CD4-positive, alpha-beta T cell treated with Interleukin-15 for 4 hours (primary cell): ENCODE data around the gene NPHP1.
"Not testable (repeated sequence)": the region's sequence is repeated elsewhere in the genome, so short reads cannot be mapped to it uniquely, and the experiment has no call there.

ENCODE experiments used
- DNase-seq: peaks from one replicate; pipeline ENCODE4 v3.0.0-alpha.2; 2020; ENCODE audit warnings: low spot score

The NPHP1 gene

DNA sequence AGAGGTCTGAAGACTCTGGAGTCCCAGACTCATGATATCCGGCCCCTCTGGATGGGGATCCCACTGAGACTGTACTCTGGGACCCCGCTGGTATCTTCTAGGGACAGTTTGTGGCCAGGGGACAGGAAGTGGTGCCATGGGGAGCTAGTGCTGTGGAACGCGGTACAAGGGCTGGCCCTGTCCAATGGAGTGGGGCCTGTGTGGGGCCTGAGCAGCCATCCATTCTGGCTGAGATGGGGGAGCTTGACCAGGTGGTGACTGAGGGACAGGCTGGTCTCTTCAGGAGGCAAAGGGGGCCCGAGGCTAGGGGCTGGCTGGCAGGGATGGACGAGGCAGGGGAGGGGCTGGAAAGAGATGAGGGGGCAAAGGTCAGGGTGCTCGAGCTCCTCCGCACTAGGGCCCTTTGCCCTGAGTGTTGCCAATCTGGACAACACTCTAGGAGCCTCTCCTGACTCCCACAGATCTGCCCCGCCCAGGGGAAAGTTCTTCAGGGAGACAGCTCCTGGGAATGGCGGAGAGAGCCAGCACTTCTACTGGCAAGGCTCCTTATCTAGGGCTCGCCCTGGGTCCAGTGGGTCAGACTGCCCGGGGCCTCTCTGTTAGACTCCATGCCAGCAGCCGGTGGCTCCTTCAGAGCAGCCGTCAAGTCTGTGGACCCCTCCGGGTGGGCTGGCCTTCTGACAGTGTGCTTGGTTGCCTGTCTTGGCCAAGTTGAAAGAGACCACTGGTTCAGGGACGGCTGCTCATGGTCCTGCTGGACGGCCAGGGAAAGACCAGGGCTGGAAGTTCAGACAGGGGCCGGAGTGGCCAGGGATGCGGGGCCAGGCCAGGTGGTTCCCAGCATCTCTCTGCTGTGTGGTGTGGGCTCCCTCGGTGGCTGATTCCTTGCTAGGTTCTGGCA, 101.5 kb downstream of the NPHP1 start:
- DNase-seq: no peak

DNA sequence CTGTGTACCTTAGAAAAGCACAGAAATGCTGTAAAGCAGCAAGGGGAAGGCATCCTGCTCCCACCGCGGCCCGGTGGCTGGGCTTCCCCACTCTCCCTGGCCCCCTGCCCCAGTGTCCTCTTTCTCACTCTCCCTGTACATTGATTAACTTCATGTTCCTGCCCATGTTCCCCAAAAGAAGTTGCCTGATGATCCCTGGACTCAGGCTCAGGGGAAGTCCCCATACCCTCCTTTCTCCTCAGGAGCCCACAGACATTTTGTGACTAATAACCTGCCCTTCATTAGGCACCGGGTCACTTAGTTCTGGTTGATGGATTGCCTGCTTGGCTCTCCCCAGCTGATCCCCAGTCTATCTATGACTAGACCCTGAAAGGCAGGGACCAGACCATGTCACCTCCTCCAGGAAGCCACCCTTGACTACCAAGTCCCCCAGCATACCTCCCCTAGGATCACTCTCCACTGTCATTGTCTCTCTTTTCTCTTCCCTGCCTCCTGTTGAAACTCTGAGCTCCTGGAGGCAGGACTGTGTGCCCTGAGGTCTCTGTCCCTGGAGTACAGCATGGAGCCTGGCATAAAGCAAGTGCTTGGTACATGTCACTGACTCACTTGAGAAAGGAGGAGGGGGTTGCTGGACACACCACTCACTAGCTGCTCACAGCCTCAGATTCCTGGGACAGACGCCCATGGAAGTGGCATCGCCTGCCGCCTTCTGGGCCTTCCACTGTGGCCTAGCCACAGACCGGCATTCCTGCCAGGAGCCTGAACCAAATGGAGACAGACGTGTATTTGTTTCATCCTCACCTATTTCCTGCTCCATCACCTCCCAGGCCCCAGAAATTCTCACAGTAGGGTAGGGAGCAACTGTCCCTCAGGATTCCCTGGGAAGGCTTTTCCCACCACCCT, 102.7 kb downstream of the NPHP1 start:
- no peak for DNase-seq

DNA sequence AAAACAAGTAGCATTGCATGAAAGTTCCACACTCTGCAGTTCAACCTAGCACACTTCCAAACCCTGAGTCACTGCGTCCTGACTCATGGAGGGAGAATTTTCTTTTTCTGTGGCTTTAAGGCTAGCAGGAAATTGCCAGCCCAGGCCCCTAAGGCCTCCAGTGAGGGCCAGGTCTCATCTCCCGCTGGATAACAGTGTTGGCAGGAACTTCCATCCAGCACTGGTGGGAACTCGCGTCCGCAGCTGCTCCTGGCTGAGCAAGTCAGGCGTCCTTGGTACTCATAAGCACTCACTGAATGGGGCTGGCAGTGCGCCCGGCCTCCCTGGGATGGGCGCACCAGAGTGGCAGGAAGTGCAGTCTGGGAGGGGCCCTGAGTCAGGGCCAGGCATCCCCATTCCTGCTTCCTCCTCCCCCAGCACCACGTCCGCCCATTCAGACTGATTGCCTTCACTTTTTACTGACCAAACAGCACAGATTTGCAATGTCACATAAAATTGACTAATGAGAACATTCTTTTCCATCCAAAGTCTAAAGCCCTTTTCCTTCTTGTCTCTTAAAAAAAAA, 103.5 kb downstream of the NPHP1 start:
- DNase-seq: no peak

DNA sequence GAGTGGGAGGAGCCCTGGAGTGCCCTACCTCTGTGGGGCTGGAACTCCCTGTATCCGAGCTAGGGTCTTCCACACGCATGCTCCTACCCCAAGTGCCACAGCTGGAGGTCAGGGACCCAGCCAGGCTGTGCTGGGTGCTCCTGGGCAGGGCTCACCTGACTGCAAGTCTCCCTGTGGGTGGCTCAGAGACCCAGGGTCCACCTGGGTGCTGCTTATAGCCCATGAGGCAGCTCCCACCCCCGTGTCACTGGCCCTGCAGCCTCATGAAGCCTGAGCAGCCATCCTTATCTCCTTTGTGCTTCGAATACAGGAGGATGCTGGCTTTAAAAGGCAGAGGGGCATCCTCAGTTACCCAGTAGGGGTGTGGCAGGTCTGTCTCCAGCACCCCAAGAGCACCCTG, 103.9 kb downstream of the NPHP1 start:
- DNase-seq: not testable (repeated sequence)

DNA sequence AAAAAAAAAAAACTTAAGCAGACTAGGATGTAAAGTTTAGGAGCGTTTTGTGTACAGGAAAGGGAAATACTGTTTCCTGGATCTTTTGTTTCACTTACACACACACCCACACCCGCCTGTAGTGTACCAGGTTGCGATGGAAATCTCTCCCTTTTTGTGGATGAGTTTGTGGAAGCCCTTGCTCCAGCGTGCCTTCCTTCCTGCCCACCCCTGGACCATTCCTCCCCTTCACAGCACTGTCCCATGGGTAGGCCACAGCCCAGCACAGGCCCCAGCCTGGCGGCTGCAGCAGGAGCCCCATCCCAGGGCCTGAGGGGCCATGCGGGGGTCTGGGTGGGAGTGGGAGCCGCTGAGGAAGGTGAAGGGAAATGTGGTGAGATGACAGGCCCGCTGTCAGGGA, 104.3 kb downstream of the NPHP1 start:
- DNase-seq: no peak

DNA sequence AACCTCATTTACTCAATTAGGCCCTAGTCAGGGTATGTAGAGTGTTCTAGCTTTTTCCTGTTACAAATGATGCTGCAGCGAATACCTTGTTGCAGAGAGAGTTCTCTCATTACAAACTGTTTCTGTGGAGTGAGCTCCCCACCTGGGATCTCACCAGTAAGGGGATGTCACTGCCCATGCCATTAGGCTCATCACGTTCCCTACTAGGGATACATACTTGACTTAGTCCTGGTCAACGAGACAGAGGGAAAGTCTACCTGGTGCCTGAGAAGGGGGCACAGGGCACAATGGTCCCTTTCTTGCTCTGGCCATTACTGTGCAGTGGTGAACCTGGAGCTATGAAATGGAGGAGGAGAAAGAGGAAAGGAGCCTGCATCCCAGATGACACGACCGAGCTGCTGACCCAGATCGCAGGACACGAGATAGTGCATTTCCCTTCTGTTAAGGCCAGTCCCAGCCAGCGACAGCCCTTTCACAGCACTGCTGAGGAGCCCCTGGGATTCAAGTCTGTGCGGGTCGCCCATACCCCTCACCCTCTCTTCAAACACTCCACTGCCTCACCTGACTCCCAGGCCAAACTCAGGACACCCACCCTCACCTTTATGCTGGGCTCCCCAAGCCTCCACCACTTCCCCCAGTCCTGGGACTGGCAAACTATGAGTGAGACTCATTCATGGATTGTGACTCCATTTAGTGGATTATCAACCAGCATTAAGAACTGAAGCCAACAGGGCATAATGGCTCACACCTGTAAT, 105.2 kb downstream of the NPHP1 start:
- no peak for DNase-seq

DNA sequence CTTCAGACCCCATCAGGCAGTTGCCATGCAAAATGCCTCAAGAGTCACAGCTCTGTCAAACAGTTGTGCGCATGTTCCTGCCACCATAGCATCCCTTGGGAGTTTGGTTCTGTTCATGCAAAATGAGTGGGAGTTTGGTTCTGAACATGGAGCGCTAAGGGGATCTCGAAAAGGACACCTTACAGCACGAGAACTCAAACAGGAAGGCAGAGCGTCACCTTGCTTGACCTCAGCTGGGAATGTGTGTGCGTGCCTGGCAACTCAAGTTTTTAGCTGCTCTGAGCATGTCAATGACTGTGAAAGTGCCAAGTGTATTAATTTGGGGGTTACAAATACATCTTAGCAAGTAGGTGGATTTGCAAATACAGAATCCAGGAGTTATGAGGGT, 105.8 kb downstream of the NPHP1 start:
- no peak for DNase-seq

DNA sequence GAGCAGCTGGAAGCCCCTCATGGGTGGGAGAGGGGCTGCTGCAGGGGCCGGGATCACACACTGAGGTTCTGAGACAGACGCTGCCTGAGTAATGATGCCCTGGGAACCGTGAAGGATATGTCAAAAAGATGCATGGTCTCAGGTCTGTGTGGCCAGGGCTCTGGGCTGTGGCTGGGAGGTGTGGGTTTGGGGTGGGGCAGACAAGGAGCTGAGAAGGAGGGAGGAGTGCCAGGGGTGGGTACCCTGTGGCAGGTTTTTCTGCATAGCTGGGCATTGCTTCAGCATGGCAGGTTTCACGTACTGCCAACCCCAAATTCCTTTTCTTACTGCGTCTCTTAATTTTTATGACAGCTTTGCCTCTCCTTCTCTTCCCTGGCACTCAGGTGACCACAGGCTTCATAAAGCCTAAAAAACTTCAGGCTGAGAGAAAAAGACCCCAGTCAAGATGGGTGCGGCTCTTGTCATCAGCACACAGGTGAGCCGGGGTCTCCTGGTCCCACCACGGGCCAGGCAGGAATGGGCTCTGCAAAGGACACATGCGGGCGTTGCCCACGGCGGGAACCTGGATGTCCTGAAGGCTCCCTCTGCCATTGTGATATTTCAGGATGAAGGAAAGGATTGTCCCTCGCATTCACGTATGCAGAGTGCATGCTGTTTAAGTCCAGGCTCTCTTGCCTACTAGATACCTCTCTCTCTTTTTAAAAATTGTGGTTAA, 107.2 kb downstream of the NPHP1 start:
- DNase-seq: no peak

DNA sequence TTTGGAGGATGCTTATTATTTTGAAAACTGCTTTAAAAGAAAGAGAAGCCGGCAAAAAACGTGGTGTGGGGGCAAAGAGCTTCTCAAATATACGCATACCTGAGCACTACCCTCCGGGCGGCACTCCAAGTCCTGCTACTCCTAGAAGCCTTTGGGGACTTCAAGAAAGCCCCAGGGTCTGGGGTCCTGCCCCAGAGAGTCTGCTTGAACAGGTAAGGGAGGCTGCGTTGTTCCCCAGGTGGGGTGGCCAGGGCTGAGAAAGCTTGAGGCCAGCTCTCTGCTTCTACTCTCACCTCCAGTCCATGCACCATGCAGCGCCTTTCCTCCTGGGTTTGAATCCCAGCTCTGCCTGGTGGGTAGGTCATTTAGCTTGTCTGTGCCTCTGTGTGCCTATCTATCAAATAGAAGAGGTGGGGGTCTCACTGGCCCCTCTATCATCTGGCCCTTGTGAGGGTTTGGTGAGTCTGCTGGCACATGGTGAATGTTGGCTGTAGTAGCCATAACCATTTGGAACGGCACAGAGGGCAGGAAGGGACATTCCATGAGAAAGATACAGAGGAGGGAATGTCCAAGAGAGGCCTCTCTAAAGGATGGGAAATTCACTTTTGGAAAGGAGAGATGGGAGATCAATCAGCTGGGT, 108.7 kb downstream of the NPHP1 start:
- DNase-seq: no peak

DNA sequence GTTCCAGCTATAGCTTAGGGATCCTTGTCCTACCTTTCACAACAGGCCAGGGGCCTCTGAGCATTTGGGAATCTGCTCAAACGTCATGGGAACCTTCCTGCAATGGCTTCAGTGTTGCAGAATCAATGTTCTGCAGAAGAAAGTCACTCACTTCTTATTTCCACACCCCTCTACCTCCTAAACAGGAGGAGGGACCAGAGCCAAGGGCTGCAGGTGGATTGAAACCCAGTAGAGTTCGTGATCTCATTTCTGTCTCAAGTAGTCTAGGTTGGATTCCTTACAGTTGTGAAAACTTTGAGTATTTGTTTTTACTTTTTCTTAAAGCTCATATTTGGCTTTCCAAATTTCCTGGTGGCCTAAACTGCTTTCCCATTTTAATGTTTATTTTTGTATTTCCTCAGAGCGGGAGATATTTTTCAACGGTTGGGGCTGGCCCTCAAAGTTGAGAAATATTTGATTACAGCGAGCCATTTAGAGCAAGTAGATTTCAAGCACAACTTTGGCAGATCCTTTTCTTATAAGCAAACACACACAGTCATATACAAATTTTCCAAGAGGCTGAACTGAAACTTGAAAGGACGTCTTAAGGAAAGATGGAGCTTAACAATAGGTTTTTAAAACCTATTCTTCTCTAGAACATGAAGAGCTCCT, 109.8 kb downstream of the NPHP1 start:
- DNase-seq: not testable (repeated sequence)

DNA sequence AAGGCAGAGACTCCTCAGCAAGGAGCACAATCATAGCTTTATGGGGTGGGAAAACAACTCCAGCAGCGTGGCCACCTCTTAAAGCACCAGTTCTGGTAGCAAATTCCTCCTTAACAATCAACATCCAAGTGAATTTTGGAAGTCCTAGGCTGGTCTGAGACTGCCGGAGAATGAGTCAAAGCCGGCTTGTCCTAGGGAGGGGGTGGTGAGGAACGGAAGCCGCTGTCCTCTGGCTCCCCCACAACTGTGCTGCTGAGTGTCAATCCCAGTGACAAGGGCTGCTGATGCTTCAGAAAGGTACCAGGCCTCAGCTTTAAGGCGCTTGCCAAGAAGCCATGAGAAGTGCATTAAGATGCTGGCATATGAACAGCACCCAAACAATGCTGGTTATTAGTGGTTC, 110.9 kb downstream of the NPHP1 start:
- not testable (repeated sequence) for DNase-seq

DNA sequence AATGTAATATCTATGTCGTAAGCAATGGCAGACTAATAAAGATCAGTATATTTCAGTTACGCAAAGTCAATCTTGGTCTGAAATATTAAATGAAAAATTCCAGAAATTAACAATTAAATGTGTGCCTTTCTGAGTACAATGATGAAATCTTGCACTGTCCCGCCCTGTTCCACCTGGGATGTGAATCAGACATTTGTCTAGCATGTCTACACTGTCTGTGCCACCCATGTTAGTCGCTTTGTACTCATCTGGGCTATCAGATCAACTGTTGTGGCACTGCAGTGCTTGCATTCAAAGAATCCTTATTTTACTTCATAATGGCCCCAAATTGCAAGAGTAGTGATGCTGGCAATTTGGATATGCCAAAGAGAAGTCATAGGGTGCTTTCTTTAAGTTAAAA, 114.6 kb downstream of the NPHP1 start:
- not testable (repeated sequence) for DNase-seq

DNA sequence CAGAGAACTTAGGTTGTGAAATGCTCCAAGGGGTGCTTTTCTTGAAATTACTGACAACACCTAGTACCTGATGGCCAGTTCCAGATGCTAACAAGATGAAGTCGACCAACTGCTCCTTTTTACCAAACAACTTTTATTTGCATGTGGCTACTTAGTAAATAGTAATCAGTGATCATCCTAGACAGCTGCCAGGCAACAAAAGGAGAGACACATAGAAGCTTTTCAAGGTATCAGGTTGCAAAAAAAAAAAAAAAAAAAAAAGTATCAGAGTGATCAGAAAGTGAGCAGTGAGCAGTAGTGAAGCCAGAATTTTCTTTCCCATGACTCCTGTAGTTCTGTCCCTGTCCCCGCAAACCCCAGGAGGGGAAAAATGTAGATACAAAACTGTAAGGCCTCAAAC, 121.1 kb downstream of the NPHP1 start:
- not testable (repeated sequence) for DNase-seq

DNA sequence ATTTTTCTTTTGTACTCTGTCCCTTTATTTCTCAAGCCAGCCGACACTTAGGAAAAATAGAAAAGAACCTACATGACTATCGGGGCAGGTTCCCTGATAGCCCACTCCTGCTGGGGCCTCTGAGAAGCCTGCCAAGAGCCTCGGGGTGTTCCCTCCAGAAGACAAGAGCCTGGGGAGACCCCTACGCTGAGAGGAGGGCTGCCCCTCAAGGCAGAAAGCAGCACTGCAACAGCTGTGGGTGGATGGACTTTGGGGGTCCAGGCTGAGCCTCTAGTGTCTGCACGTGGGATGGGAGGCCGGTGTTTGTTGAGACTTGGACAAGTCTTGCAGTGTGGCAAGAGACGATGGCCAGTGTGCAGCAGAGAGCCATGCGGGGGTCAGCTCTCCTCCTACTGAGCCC, 121.7 kb downstream of the NPHP1 start:
- not testable (repeated sequence) for DNase-seq

DNA sequence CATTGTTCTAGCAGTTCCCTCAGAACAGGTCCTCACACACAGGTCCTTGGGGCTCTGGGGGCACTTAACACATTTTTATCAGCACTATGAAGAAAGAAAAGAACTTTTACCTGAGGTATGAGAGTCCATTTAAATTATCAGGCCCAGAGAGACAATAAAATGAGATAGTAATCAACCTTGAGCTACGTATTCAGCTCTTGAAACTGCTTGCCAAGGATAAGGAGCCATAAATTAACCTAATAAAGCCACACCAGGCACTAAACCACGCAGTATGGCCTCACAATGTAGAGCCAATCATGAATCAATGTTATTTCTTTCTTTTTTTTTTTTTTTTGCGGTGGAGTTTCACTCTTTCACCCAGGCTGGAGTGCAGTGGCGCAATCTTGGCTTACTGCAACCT, 126.7 kb downstream of the NPHP1 start:
- DNase-seq: not testable (repeated sequence)

DNA sequence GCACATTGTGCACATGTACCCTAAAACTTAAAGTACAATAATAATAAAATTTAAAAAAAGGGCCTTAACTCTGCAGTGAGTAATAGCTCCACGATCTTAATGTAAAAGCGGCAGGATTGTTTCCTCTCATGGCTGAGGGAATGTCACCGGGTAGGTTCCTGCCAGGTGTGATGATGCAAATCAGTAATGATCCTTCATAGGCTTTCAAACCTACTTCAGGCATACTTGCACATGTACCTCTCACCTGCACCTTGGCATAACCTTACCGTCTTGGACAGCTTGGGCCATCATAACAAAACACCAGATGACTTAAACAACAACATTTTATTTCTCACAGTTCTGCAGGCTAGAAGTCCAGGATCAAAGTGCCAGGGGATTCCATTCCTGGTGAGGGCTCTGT, 128.9 kb downstream of the NPHP1 start:
- not testable (repeated sequence) for DNase-seq
